Lower lobe of right lung (tissue), 2 donors: ENCODE measurements around the gene UTP4. TPM values are rescaled to one million over a fixed set of nuclear protein-coding genes. Genes with fewer than 3 reads are reported as not detected.

Experiments used
- ATAC-seq, 2 donors: fragments of 200-7000 bp; cut with Tn5 transposase; one replicate each; pipeline ENCODE4 v1.9.1; 2020 to 2022; ENCODE audit warnings: mild to moderate bottlenecking in 2 of 2, moderate library complexity in 2 of 2
- DNase-seq: peaks from one replicate; pipeline ENCODE4 v3.0.0-alpha.2; 2020
- H3K27ac ChIP-seq: fragments of 200-600 bp; one replicate; pipeline ENCODE4 v1.8.0; 2022
- H3K27me3 ChIP-seq: fragments of 200-600 bp; one replicate; pipeline ENCODE4 v1.8.0; 2022; ENCODE audit warnings: low read depth
- H3K36me3 ChIP-seq: fragments of 200-600 bp; one replicate; pipeline ENCODE4 v1.8.0; 2022; ENCODE audit warnings: mild to moderate bottlenecking
- H3K4me1 ChIP-seq: fragments of 200-600 bp; one replicate; pipeline ENCODE4 v1.8.0; 2022
- H3K4me3 ChIP-seq: fragments of 200-600 bp; one replicate; pipeline ENCODE4 v1.8.0; 2022; ENCODE audit warnings: mild to moderate bottlenecking
- H3K9me3 ChIP-seq: fragments of 200-600 bp; one replicate; pipeline ENCODE4 v1.8.0; 2022
- intact Hi-C: fragments of 100-400 bp; cut with DNase I; formaldehyde crosslinking; loops from one replicate; pipeline ENCODE4 v1.11.0; 2022
- total RNA-seq: library from RNA; stranded (reverse); fragmentation: NEBNext Ultra II Directional; extraction: Animal tissue kit (Norgen Biotek cat#: 25700); gene quantifications from one replicate; pipeline ENCODE4 v1.2.1, GENCODE V29; 2021
- TF ChIP-seq, protein P1 (sequence below): fragments of 200-600 bp; IDR thresholded peaks from one replicate; pipeline ENCODE4 v1.8.0; 2022; ENCODE audit warnings: antibody characterized with exemption, mild to moderate bottlenecking
- donor health status: DM: no; HTN: yes; CAD: no; lungs with severe emphysema.

The UTP4 gene
- total RNA-seq, 1 donor from 2014 or later = 26.4 TPM

- Histone ChIP-seq H3K27me3 (no peaks in the 10 kb centered on the region), H3K9me3 (no peaks in the 10 kb centered on the region), H3K36me3 (no peaks in the 10 kb centered on the region), H3K4me1 (no peaks in the 10 kb centered on the region), H3K4me3 (peak overlapping the region; percentile 38), H3K27ac (peak overlapping the region; percentile 78)
- intact Hi-C loops = no loop called here
- DNase-seq (no peak), ATAC-seq (peak; percentile 87)
- TF ChIP-seq, protein P1, sequence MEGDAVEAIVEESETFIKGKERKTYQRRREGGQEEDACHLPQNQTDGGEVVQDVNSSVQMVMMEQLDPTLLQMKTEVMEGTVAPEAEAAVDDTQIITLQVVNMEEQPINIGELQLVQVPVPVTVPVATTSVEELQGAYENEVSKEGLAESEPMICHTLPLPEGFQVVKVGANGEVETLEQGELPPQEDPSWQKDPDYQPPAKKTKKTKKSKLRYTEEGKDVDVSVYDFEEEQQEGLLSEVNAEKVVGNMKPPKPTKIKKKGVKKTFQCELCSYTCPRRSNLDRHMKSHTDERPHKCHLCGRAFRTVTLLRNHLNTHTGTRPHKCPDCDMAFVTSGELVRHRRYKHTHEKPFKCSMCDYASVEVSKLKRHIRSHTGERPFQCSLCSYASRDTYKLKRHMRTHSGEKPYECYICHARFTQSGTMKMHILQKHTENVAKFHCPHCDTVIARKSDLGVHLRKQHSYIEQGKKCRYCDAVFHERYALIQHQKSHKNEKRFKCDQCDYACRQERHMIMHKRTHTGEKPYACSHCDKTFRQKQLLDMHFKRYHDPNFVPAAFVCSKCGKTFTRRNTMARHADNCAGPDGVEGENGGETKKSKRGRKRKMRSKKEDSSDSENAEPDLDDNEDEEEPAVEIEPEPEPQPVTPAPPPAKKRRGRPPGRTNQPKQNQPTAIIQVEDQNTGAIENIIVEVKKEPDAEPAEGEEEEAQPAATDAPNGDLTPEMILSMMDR = no peak
These were observed 32.3 kb upstream of the UTP4 start for GRCh38 chr16:69100071-69100691.

DNA sequence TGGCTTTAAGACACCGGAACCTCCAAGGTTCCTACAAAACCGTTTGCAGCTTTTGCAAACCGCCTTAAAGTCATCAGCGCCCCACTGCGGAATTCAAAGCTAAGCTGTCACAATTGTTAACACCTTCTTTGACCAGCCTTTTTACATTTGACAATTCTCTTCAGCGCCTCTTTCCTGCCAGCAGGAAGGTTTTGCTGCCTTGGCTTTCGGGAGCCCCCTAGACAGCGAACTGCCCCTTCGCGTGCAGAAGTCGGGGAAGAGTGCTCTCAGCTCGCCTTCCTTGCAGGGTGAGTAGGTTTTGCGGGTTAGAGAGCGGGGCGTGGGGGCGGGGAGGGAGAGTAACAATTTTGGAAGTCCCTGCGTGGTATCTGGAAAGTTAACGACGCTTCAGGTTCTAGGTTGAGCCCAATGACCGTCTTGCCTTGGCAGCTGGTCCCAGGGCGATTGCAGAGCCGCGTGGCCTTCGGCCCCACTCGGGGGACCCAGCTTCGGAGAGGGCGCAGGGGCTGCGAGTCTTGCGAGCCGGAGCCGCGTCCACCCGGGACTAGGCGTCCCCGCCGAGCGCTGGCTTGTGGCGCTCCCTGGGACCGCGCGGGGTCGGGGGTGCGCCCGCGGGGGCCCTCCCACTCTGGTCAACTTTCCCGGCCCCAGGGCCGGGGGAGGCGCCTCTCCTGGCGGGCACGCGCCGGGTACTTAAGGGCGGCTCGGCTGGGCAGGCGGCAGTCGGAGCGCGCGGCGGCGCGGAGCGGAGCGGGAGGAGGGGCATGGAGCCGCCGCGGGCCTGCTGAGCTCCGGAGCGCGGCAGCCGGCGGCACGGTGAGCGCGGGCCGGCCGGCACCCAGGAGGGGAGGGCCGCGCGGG is 26.7 kb upstream of the UTP4 start, which contains the start of gene HAS3:
Gene HAS3, plus strand, starts transcription at position 153 of the 861 bp plus-strand sequence. CDS start 3,743 bp downstream, outside the sequence.
- intact Hi-C loops = no loop called here
- TF ChIP-seq, protein P1 = peak; percentile 15

GRCh38 chr16:69106491-69107315 is 25.7 kb upstream of the UTP4 start:
- H3K36me3 ChIP-seq = peaks cover 24% of the 10 kb centered on the region
- peaks cover 34% of the 10 kb centered on the region for H3K4me1 ChIP-seq
- no peaks in the 10 kb centered on the region for H3K9me3 ChIP-seq
- peak overlapping the region; percentile 57 for H3K4me3 ChIP-seq
- ATAC-seq (no peak), DNase-seq (no peak)
- intact Hi-C loops = no loop called here
- no peak overlapping the region for H3K27ac ChIP-seq
- TF ChIP-seq, protein P1 = no peak
- peaks cover 18% of the 10 kb centered on the region for H3K27me3 ChIP-seq

More for the DNA sequence above, 26.7 kb upstream of the UTP4 start, which contains the start of gene HAS3:
- Histone ChIP-seq H3K4me3 (peak within 1 kb of the TSS; percentile 57), H3K9me3 (no peaks in the 10 kb centered on the region), H3K27me3 (peaks cover 18% of the 10 kb centered on the region), H3K27ac (peak within 1 kb of the TSS; percentile 36), H3K36me3 (peaks cover 16% of the 10 kb centered on the region), H3K4me1 (peaks cover 34% of the 10 kb centered on the region)
- peak; percentile 79 to 88 for ATAC-seq
- DNase-seq = peak; percentile 81

- Histone ChIP-seq H3K9me3 (no peaks in the 10 kb centered on the region), H3K36me3 (peaks cover 26% of the 10 kb centered on the region), H3K4me3 (peak overlapping the region; percentile 57), H3K4me1 (peaks cover 34% of the 10 kb centered on the region), H3K27ac (no peak overlapping the region), H3K27me3 (peaks cover 18% of the 10 kb centered on the region)
- peak; percentile 67 for DNase-seq
- ATAC-seq = peak; percentile 16 to 34
- TF ChIP-seq, protein P1 = no peak
- intact Hi-C loops = no loop called here
These were observed 25.0 kb upstream of the UTP4 start for GRCh38 chr16:69107316-69107962.
